SKM-1 (cell line): ENCODE results near the gene B3GALNT1.

ENCODE experiments used
- DNase-seq: peaks from one replicate; lab custom pipeline; 2025; ENCODE audit not compliant: unreplicated experiment; lab: John Stamatoyannopoulos, UW

B3GALNT1 gene

DNA sequence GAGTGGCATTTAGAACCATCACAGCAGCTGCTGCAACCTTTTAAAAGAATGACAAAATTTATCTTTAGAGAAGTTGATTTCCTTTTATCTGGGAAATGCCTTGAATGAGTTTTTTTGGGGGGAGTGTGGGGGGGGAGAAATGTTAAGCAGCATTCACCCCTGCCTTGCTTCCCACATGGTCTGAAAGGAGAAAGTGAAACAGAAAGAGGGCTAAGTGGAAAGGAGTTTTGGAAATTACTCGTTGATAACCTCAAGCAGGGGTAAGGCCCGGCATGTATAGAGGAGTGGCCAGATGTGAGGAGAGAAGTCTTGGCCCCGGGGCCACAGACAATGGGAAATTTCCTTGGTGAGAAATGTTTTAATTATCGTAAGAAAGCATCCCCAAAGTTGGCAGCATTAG is 23.5 kb downstream of the B3GALNT1 start:
- DNase-seq, result no peak

DNA sequence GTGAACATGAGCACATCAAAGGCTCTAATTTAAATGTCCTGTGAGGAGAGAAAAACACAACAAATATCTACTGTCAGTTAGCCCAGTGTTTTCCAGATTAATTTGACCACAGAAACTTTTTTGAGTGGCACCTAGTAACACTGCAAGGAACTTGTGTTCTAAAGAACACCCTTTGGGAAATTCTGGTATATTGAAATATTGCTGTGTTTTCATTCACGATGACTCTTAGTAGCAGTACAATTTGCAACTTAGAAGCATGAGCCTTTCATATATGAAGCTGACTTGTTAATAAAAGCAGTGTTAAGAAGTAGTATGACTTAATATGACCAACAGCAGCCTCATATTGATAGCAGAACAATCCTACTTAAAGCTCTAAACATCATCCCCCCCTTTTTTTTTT is 32.0 kb downstream of the B3GALNT1 start:
- no peak for DNase-seq

DNA sequence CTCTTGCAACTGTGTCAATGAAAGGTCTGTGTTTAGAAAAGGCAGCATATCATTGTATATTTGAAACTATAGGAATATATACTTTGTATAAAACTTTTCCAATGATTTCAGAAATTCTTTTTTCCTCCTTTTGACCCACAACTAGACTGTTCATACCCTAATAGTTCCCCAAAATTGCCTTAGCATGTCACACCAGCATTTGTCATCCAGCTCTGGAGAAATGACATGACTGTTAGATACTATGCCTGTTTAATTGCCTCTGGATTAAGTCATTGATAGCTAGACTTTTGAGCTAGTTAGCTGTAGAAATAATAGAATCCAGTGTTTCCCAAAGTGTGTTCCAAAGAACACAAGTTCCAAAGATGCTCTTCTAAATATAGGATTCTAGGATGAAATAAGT is 32.4 kb downstream of the B3GALNT1 start:
- no peak for DNase-seq

DNA sequence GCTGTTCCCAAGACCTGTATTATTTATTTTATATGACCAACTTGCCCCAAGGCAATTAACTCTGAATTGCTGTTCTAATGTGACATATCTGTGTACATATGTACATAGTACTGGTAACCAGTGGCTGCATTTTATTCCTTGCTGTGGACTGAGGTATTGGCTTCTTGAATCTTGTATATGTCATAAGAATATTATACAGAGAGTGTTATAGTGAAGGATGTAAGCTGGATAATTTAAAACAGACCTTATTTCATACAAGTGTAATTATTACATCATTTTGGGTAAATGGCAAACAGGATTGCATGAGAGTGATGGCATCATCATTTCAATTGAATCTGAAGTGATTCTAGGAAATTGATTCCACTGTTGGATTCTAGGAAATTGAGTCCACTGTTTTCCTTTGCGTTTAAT is 32.9 kb downstream of the B3GALNT1 start:
- DNase-seq, result no peak

DNA sequence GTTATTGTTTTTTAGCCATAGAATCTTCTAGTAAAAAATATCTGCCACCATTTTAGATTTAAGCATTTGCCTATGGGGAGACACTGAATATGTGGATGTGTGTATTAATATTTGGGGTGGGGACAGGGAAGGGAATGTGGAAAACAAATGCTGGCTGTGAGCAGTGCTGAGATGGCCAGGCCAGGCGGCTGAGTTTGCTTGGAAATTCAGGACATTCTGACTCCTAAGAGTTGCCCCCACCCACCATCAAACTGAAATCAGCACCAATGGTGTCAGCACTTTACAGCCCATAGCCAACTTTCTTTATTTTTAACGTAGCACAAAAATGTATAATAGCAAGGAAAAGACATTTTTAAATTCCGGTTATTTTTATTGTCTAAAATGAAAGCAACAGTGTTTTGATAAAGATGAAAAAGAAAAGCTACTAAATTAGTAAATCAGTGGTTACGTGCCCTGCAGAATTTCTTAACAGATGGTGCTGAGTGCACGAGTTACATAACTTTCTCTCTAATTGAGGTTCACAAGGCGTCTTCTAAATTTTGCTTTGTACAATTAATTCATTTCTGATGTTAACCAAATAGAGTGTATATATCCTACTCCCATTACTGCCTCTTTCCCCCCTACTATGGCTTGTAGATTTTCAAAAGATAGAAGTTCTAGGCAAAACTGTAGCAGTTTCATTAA is 34.0 kb downstream of the B3GALNT1 start:
- no peak for DNase-seq

DNA sequence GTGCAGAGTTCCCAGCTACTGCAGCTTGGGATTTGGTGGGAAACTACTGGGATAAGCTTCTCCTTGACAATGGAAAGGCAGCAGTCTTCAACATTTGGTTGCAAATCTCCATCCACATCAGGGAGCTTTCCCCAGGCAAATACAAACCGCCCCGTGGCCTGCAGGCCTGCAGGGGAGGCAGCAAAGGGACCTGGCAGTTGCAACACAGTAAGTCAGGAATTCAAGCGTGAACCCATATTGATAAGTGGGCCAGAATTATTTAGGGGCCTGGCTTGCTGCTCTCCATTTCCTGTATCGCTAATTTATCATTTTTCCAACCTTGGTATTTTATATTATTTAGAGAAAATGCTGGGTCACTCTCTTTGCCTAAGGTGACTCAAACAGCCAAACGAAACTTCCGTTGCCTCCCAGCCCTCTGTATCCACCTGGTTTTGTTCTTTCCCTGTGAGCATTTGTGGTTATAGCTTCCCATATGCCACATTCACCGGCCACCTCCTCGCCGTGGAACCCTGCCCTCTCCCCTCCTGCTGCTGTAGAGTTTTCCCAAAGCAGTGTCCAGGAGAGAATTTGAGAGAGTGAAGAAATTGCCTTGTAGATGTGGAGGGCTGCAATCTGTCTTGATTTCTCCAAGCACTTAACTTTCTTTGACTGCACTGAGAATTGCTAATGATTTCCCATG is 34.8 kb downstream of the B3GALNT1 start:
- no peak for DNase-seq

DNA sequence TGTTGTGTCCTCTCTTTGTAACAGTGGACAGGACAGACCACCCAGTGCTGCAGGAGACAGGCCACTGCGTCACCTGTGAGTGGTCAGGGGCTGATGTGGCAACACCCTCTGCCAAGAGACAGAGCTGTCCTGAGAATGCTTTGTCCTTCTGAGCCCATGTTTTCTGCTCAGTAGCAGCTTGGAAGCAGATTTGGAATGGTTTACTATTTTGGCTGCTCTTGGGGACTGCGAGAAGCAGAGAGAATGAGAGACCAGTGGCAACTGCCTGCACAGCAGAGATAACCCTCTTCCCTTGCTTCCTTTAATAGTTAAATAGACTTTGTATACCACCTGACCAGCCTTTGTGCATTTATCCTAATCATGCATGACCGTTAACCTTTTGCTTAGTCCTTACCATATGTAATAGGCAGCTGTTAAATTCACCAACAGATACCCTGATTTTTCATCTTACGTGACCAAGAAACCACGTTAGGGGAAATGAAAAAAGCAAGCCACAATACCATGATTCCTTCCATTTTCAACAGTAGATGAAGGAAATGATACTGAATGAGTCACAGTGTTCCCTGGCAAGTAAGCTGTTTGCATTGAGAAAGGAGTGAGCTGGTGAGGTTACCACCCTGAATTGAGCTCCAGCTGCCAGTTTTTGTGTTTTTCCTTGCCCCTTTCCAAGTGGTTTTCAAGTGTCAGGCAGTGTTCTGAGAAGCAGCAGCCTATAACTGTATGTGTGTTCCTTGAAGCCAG is 35.5 kb downstream of the B3GALNT1 start:
- DNase-seq, result no peak

DNA sequence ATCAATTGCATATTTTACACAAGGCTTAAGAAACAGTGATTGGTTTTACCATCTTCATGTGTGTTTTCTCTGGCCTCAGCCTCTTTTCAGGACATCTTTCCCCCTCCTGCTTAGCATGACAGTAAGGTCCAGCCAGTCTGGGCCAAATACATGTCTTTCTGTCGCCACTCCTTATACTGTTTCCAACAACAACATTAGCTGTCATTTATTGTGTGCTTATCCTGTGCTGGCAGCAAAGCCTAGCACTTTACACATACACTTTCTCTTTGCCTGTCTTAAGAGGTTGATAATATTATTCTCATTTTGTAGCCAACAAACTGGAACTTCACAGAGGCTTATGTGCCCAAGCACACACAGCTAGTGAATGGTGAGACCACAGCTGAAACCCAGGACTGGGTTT is 37.8 kb downstream of the B3GALNT1 start:
- no peak for DNase-seq

DNA sequence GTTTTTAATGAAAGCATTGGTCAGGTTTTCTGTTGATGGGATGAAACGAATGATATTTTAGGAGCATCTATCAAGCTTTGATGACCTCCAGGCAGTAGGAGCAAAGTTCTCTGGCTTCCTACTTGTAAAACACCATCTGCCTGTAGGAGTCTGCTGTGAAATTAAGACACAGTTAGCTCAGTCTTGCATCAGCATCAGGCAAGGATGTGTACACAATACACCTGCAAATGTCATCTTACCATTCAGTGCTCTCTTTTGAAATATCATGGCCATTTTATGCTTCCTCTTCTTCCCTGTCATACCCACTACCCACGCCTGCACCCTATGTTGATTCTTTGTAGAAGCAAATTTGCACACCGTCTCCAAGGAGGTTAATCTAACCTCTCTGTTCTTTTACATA is 38.2 kb downstream of the B3GALNT1 start:
- DNase-seq, result no peak

DNA sequence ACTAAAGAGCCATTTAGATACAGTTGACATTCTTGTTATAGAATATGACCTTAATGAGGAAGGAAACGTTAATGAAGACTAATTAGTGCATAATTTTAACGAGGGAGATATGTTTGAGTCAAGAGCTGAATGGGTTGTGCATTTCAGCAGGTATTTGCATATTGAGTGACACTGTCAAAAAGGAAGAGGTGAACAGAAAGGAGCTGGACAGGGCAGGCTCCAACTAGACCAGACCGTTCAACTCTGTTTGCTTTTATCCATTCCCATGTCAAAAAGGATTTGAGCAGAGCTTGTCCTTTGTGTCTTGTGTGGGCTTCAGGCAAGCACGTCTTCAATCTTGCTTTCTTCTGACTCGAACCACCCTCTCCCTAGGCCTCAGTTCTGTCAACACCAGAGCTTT is 40.7 kb downstream of the B3GALNT1 start:
- no peak for DNase-seq

DNA sequence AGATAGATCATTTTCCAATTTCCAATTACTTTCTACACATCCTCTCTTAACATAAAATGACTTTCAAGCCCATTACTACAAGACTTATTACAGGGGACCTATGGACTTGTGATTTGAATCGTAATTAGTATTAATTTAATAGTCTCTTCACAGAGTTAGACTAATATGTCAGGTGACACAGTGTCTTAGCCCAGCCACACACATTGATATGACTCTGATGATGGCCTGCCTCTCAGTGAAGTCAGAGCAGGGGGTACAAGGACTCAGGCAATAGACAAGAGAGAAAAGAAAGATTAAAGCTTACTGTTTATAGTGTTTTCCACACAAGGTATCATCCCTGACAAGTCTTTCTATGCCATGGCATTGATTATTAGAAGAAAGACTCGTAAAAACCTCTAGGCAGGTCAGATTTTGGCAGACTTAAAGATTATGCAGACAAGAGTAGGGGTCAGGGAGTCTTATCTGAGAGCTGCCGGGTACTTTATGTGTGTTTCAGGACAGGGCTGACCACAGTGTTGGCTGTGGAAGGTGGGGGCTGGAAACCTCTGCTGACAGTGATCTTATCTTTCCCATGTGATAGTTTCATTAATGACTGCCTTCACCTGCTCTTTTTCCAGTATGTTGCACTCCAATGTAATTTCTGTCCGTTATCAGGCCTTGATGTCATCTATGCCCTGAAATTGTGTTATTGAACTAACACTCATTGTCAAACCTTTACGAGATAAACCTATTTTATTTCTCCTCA is 50.1 kb downstream of the B3GALNT1 start:
- DNase-seq, result no peak

DNA sequence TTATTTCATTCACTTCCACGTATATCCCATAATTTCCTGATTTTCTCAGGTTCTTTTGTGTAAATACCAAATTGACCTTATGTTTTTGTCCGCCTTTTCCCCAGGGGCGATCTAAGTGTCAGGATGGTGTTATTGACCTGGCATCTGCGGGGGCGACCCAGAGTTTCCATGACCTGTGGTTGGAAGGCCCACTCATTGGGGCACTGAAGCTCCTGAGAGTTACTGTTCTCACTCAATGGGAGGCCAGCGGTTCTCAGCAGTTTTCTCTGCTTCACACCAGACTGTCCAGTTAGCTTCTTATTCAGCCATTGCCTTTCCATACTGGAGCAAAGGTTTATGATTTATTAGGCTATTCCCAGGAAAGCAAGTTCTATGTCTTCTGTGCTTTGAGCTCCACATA is 53.3 kb downstream of the B3GALNT1 start:
- no peak for DNase-seq

DNA sequence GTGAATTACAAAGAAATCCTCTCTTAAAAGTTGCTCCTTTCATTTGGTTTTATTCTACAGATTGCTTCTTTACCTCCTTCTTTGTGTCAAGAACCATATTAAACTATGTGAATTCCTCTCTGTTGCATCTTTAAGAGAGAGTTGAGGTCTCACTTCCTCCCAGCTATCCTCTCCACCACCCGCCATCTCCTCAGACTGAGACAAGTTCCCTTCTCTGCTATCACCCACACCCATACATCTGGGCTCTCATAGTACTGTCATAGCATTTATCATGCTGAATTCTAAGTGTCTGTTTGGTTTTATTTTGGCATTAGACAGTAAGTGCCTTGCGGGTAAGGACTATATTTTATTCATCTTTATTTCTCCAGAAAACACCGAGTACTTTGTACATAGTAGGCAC is 54.2 kb downstream of the B3GALNT1 start:
- DNase-seq, result no peak

DNA sequence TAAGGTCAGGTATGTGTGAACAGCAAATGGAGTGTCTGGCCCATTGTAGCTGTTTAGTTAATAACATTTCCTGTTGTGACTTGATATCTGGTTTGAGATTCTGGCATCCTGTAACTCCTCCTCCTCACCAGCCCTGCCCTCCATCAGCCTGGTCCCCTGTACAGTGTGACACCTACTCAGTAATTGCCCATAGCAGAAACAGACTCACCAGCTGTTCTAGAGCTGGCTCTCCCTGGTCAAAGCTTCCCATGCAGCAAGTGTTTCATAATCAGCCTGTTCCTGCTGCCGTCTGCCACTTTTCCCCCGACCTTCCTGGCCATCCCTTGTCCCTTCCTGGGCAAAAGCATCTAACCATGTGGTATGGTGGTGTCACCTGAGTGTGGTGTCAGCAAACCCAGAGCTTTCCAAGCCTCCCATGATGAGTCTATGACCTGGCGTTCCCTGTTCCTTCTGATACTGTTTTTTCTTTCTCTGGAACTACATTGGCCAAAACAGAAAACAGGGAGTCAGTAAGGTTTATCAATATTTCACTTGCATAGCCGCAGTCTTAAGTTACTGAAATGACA is 55.4 kb downstream of the B3GALNT1 start:
- no peak for DNase-seq

DNA sequence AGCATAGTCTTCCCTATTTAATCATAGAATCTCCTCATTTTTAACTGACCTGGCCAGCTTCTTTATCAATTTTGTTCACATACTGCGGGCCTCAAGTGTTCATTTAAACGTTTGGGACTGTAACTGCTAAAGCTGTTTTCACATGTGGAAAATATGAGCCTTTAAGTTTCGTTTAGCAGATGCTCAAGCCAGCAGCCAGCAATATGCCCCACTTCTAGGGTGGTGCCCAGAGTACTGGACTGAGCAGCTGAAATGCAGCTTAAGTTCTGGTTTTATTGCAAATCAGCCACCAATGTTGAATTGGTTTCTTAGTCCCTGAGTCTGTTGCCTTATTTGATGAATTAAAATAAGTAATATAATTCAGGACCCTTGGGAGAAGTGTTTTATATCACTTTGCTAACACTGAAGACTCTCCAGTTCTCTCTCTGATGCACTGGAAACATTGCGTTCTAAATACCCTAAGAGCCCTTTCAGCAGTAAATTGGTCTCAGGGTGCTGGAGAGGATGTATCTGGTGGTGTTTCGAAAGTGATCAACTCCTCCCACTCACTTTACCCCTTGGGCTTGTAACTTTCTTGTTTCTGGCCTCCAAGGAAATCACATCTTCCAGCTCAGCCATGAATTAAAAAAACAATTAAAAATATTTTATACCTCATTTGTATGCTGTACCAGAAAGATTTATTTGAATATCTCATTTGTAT is 61.7 kb downstream of the B3GALNT1 start:
- no peak for DNase-seq

DNA sequence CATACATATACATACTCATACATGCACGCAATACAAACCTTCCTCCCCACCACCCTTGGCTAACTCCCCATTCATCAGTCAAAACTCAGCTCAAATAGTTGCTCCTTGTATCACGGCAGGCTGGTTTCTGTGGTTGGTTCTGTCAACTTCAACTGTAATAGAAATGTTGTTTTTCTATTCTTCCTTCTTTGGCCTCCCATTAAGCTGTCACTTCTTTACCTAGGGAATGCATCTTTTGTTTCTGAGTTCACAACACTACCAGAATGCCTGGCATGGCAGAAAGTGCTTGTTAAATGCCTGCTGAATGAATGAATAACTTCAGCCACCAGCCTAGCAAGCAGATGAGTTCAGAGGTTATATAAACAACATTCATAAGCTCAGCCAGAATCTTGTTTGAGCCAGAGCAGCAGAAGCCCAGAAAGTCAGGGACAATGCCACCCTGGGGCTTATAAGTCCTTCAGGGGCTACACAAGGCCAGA is 63.1 kb downstream of the B3GALNT1 start:
- DNase-seq, result no peak

DNA sequence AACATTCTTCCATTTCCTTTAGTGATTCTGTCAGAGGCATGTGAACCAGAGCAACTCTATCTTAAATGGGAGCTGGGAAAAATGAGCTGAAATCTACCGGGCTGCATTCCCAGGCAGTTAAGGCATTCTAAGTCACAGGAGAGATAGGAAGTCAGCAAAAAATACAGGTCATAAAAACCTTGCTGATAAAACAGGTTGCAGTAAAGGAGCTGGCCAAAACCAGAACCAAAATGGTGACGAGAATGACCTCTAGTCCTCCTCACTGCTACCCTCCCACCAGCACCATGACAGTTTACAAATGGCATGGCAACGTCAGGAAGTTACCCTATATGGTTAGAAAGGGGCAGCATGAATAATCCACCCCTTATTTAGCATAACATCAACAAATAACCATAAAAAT is 66.4 kb downstream of the B3GALNT1 start:
- DNase-seq, result no peak

DNA sequence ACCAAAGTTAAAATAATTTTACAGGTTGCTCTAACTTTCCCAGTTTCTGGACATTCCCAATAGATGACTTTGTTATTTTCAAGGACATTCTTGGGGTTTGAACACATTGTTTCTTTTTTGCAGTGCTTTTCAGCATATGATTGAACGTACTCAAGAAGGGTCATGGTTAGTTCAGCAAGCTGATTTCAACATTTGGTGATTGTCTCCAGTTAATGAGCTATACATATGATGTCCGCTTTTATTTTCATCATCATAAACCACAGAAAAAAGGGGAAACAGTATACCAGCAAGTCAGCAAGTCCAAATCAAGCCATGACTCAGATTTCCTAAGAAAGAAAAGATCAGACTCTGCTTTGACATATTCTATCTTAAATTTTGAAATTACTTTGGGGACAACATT is 69.4 kb downstream of the B3GALNT1 start:
- DNase-seq, result peak; percentile 89

DNA sequence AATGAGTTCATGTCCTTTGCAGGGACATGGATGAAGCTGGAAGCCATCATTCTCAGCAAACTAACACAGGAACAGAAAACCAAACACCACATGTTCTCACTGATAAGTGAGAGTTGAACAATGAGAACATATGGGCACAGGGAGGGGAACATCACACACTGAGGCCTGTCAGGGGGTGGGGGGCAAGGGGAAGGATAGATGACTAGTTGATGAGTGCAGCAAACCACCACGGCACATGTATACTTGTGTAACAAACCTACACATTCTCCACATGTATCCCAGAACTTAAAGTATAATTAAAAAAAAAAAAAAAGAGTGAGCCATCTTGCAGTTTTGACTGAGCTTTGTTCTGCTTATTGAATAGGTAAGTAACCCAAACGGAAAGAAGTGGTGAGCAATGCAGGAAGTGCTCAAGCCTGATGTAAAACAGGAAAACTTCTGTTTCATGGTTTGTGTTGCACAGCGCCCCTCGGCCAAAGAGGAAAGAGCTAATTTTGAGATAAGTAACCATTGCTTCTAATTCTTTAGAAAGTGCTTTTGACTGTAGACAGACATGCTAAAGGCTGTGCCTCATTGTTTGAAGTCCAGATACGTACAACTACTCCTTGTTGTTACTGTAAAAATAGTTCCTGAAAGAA is 70.1 kb downstream of the B3GALNT1 start:
- peak; percentile 50 for DNase-seq
